ENCODE data around the gene CUX1.
"Not testable (repeated sequence)": the region's sequence is repeated elsewhere in the genome, so short reads cannot be mapped to it uniquely, and the experiment has no call there.

CUX1 gene

GRCh38 chr7:102175423-102176170 lies 358.2 kb downstream of the CUX1 start:
- Histone ChIP-seq H3K9me3 (ENCODE audit: control insufficient read depth, insufficient read depth, low read length) (no peaks in the 10 kb centered on the region), H3K9ac (ENCODE audit: low read depth, low read length) (no peak overlapping the region), H3K4me1 (ENCODE audit: insufficient read depth, low read length) (no peaks in the 10 kb centered on the region), H3K36me3 (ENCODE audit: insufficient read depth, low read length) (peaks cover 16% of the 10 kb centered on the region)

- Histone ChIP-seq H3K9me3 (ENCODE audit: control insufficient read depth, insufficient read depth, low read length) (no peaks in the 10 kb centered on the region), H3K36me3 (ENCODE audit: insufficient read depth, low read length) (peaks cover 3% of the 10 kb centered on the region), H3K9ac (ENCODE audit: low read depth, low read length) (no peak overlapping the region), H3K4me1 (ENCODE audit: insufficient read depth, low read length) (no peaks in the 10 kb centered on the region)
Measured at GRCh38 chr7:102178410-102178809, 361.0 kb downstream of the CUX1 start.

DNA sequence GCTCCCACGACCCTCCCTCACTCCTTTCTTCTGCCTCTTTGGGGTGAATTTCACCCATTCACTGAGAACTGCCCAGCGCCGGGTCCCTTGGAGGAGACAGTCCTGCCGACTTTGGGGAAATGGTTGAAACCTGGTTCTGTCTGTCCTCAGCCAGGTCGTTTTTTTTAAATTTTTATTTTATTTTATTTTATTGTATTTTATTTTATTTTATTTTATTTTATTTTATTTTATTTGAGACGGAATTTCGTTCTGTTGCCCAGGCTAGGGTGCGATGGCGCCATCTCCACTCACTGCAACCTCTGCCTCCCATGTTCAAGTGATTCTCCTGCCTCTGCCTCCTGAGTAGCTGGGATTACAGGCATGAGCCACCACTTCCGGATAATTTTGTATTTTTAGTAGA lies 363.3 kb downstream of the CUX1 start:
- Histone ChIP-seq H3K36me3 (ENCODE audit: insufficient read depth, low read length) (peaks cover 4% of the 10 kb centered on the region), H3K9me3 (ENCODE audit: control insufficient read depth, insufficient read depth, low read length) (no peaks in the 10 kb centered on the region), H3K4me1 (ENCODE audit: insufficient read depth, low read length) (no peaks in the 10 kb centered on the region), H3K9ac (ENCODE audit: low read depth, low read length) (no peak overlapping the region)

DNA sequence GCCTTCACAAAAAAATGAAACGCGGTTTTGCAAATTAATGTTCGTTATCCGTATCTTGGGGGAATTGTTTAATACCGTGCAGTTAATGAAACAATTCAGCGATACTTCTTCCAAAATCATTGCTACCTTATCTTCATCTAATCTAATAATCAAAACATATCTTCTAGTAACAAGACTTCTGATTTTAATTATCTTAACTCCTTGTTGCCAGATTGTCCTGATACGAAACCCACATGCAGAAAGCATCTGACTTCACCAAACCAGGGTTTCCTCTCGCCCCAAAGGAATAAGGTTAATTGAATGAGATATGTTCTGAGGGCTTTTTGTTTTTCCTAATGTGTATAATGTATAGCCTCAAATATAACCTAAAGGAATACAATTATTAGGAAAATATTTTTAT lies 364.1 kb downstream of the CUX1 start:
- Histone ChIP-seq H3K4me1 (ENCODE audit: insufficient read depth, low read length) (no peaks in the 10 kb centered on the region), H3K36me3 (ENCODE audit: insufficient read depth, low read length) (peaks cover 4% of the 10 kb centered on the region), H3K9ac (ENCODE audit: low read depth, low read length) (no peak overlapping the region), H3K9me3 (ENCODE audit: control insufficient read depth, insufficient read depth, low read length) (no peaks in the 10 kb centered on the region)

DNA sequence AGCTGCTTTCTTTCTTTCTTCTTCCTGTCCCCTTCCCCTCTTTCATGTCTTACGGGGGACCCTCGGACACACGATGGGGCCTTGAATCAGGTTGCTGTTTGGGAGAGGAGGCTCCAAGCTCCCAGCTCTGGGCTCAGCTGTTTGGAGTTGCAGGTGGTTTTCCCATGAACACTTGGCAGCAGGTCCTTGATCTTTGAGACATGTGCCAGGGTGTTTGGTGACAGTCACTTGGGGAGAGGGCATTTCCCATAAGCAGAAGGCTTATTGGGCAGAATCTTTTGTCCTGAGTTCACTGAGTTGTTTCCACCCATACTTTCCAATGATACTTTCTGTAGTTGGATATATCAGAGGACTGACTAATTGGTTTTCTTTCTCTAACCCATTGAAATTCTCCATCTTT lies 364.6 kb downstream of the CUX1 start:
- Histone ChIP-seq H3K9ac (ENCODE audit: low read depth, low read length) (no peak overlapping the region), H3K9me3 (ENCODE audit: control insufficient read depth, insufficient read depth, low read length) (no peaks in the 10 kb centered on the region), H3K36me3 (ENCODE audit: insufficient read depth, low read length) (peaks cover 4% of the 10 kb centered on the region), H3K4me1 (ENCODE audit: insufficient read depth, low read length) (no peaks in the 10 kb centered on the region)

DNA sequence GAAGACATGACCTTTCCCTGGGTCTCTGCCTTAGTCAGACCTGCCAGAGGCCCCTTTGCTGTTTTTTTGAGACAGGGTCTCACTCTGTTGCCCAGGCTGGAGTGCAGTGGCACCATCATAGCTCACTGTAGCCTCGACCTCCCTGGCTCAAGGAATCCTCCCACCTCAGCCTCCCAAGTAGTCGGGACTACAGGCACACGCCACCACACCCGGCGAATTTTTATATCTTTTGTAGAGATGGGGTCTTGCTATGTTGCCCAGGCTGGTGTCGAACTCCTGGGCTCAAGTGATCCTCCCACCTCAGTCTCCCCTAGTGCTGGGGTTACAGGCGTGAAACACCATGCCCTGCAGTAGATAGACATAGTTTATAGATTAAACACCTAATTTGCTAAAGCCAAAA lies 366.4 kb downstream of the CUX1 start:
- H3K4me1 ChIP-seq (ENCODE audit: insufficient read depth, low read length); H3K9ac ChIP-seq (ENCODE audit: low read depth, low read length); H3K36me3 ChIP-seq (ENCODE audit: insufficient read depth, low read length); H3K9me3 ChIP-seq (ENCODE audit: control insufficient read depth, insufficient read depth, low read length): not testable (repeated sequence)

- no peak overlapping the region for H3K9ac ChIP-seq (ENCODE audit: low read depth, low read length)
- no peaks in the 10 kb centered on the region for H3K9me3 ChIP-seq (ENCODE audit: control insufficient read depth, insufficient read depth, low read length)
- peaks cover 4% of the 10 kb centered on the region for H3K36me3 ChIP-seq (ENCODE audit: insufficient read depth, low read length)
Measured at GRCh38 chr7:102184303-102184702, 366.9 kb downstream of the CUX1 start.

GRCh38 chr7:102185796-102186195 lies 368.4 kb downstream of the CUX1 start:
- Histone ChIP-seq H3K36me3 (ENCODE audit: insufficient read depth, low read length) (peaks cover 4% of the 10 kb centered on the region), H3K4me1 (ENCODE audit: insufficient read depth, low read length) (peaks cover 11% of the 10 kb centered on the region; the same call in 1 of the 2 replicates), H3K9me3 (ENCODE audit: control insufficient read depth, insufficient read depth, low read length) (no peaks in the 10 kb centered on the region), H3K9ac (ENCODE audit: low read depth, low read length) (no peak overlapping the region)

More at GRCh38 chr7:102184303-102184702, 366.9 kb downstream of the CUX1 start:
- no peaks in the 10 kb centered on the region for H3K4me1 ChIP-seq (ENCODE audit: insufficient read depth, low read length)

DNA sequence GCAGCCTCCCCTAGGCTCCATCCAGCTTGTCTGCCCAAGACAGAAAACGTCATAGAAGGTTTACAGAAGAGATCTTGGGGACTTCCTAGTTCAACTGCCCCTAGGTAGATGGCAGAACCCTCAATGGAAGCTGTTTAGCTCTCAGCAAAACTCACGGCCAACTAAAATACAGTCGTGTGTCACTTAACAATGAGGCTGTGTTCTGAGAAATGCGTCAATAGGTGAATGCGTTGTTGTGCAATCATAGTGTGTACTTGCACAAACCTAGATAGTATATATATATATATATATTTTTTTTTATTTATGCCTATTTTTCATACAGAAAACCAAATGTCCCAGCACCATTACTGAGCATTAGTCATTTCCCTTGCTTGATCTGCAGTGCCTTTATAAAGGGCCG lies 368.9 kb downstream of the CUX1 start:
- Histone ChIP-seq H3K9ac (ENCODE audit: low read depth, low read length) (no peak overlapping the region), H3K4me1 (ENCODE audit: insufficient read depth, low read length) (peaks cover 11% of the 10 kb centered on the region; the same call in 1 of the 2 replicates), H3K9me3 (ENCODE audit: control insufficient read depth, insufficient read depth, low read length) (no peaks in the 10 kb centered on the region), H3K36me3 (ENCODE audit: insufficient read depth, low read length) (peaks cover 4% of the 10 kb centered on the region)

DNA sequence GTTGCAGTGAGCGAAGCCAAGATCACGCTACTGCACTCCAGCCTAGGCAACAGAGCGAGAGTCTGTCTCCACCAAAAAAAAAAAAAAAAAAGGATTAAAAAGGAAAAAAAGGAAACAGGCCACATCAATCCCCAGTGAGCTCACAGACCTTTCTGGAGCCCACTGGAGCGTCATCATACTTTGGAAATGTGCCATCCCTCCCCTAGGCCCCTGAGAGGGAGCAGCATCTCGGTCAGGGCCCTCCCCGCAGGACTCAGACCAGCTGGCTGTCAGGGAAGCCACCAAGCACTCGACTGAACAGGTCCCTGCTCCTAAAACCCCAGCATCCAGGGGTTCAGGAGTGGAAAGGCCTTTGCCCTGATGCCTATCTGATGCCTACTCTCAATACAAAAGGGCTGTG lies 371.3 kb downstream of the CUX1 start:
- Histone ChIP-seq H3K36me3 (ENCODE audit: insufficient read depth, low read length) (peaks cover 8% of the 10 kb centered on the region), H3K4me1 (ENCODE audit: insufficient read depth, low read length) (peaks cover 11% of the 10 kb centered on the region; the same call in 1 of the 2 replicates), H3K9ac (ENCODE audit: low read depth, low read length) (no peak overlapping the region)

GRCh38 chr7:102189756-102190155 lies 372.3 kb downstream of the CUX1 start:
- peaks cover 11% of the 10 kb centered on the region; the same call in 1 of the 2 replicates for H3K4me1 ChIP-seq (ENCODE audit: insufficient read depth, low read length)
- peaks cover 16% of the 10 kb centered on the region for H3K36me3 ChIP-seq (ENCODE audit: insufficient read depth, low read length)
- no peaks in the 10 kb centered on the region for H3K9me3 ChIP-seq (ENCODE audit: control insufficient read depth, insufficient read depth, low read length)
- no peak overlapping the region for H3K9ac ChIP-seq (ENCODE audit: low read depth, low read length)

More for the DNA sequence above, 371.3 kb downstream of the CUX1 start:
- no peaks in the 10 kb centered on the region for H3K9me3 ChIP-seq (ENCODE audit: control insufficient read depth, insufficient read depth, low read length)

- peaks cover 12% of the 10 kb centered on the region; the same call in 1 of the 2 replicates for H3K36me3 ChIP-seq (ENCODE audit: insufficient read depth, low read length)
- no peaks in the 10 kb centered on the region for H3K9me3 ChIP-seq (ENCODE audit: control insufficient read depth, insufficient read depth, low read length)
- no peak overlapping the region for H3K9ac ChIP-seq (ENCODE audit: low read depth, low read length)
- H3K4me1 ChIP-seq (ENCODE audit: insufficient read depth, low read length): peaks cover 11% of the 10 kb centered on the region; the same call in 1 of the 2 replicates
Measured at GRCh38 chr7:102190776-102191350, 373.4 kb downstream of the CUX1 start.

DNA sequence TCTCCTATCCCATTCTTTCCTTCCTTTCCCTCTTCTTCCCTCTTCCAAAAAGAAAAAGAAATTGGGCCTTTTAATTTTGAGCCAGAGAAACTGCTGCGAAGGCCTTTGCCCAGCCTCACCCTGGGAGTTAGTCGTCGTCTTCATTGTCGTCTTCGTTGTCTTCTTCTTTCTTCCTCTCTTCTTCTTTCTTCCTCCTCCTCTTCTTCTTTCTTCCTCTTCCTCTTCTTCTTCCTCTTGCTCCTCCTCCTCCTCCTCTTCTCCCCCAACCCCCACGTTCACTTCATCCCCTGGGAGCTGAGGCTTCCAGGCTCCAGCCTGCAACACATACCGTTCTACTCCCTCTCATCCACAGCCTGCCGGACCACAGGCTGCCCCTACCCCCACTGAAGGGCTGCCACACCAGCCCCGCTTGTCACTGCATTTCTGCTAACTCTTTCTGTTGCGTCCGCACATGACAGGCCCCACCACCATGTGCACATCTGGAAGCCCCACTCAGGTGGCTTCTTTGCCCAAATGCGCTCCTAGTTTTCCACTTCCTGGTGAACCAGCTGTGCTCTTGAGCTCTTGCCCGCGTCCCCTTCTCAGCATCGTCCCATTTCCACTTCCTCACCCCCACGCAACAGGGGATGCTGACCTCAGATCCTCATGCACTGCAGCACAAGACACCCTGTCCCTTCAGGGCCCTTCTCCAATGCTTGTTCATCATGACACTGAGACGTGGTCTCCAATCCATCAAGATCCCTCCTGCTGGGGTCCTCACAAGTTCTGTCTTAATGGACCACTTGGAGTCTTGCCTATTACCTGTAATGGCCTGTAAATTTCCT lies 374.3 kb downstream of the CUX1 start:
- peaks cover 11% of the 10 kb centered on the region; the same call in 1 of the 2 replicates for H3K4me1 ChIP-seq (ENCODE audit: insufficient read depth, low read length)
- H3K36me3 ChIP-seq (ENCODE audit: insufficient read depth, low read length): peaks cover 12% of the 10 kb centered on the region; the same call in 1 of the 2 replicates
- no peak overlapping the region for H3K9ac ChIP-seq (ENCODE audit: low read depth, low read length)
- no peaks in the 10 kb centered on the region for H3K9me3 ChIP-seq (ENCODE audit: control insufficient read depth, insufficient read depth, low read length)

DNA sequence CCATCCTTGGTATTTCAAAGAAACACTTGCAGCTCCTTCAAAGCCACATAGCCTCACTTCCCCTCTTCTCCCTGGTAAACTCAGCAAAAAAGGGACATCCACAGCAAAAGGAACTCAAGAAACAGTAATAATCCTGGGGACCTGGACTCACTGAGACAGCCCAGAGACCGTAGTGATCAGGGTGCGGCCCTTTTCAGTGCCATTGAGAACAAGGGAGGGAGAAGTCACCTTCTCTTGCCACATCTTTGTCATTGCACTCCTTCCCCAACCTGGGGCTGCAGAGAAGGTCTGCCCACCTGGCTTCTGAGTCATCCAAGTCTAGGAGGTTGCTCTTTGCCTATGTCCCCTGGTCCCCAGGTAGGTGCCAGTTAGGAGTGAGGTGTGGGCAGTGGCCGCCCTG lies 375.4 kb downstream of the CUX1 start:
- peaks cover 11% of the 10 kb centered on the region; the same call in 1 of the 2 replicates for H3K4me1 ChIP-seq (ENCODE audit: insufficient read depth, low read length)

More for the DNA sequence above, 375.4 kb downstream of the CUX1 start:
- no peak overlapping the region for H3K9ac ChIP-seq (ENCODE audit: low read depth, low read length)
- no peaks in the 10 kb centered on the region for H3K9me3 ChIP-seq (ENCODE audit: control insufficient read depth, insufficient read depth, low read length)
- peaks cover 18% of the 10 kb centered on the region; the same call in 1 of the 2 replicates for H3K36me3 ChIP-seq (ENCODE audit: insufficient read depth, low read length)
